Measurements from ENCODE around the gene PDK2.

The PDK2 gene

DNA sequence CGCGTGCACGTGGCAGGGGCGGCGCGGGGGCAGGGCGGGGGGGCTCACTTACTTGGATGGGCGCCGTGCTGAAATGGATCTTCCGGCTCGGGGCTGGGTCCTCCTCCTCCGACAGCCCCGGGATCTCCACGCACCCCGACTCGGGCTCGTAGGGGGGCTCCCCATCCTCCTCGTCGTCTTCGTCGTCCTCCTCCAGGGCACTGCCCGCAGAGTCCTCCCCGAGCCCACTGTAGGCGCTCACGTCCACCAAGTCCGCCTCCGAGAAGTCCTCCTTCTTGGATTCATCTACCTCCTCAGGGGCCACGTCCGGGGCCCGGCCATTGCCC is 53.9 kb downstream of the PDK2 start:
- Histone ChIP-seq H3K36me3 (ENCODE audit: control insufficient read depth, low read length) (peaks cover 53% of the 10 kb centered on the region), H3K27ac (ENCODE audit: low read depth, low read length) (peak overlapping the region; percentile 96), H3F3A (ENCODE audit: control insufficient read depth, insufficient read depth) (peaks cover 9% of the 10 kb centered on the region), H3K9me2 (replicated peaks; ENCODE audit: control insufficient read depth, low read length) (no peaks in the 10 kb centered on the region), H3K4me1 (ENCODE audit: control insufficient read depth, low read length) (peaks cover 57% of the 10 kb centered on the region), H3K4me3 (ENCODE audit: low read length) (peak overlapping the region; percentile 90), H3K4me2 (ENCODE audit: low read length) (peak overlapping the region; percentile 86), H3K79me2 (ENCODE audit: control insufficient read depth, low read length) (peaks cover 71% of the 10 kb centered on the region), H4K20me1 (ENCODE audit: control insufficient read depth, insufficient read depth, low read depth, low read length) (0 out of 2 replicates have a peak, but pooled peaks cover 8% of the 10 kb centered on the region), H3K9me3 (ENCODE audit: control insufficient read depth, insufficient read depth, low read length) (no peaks in the 10 kb centered on the region), H3K27me3 (ENCODE audit: control insufficient read depth, low read length) (no peaks in the 10 kb centered on the region)
- no peak for TF ChIP-seq EZH2phosphoT487 (IDR thresholded peaks at IDR 0.05; ENCODE audit: borderline replicate concordance, low read length)

DNA sequence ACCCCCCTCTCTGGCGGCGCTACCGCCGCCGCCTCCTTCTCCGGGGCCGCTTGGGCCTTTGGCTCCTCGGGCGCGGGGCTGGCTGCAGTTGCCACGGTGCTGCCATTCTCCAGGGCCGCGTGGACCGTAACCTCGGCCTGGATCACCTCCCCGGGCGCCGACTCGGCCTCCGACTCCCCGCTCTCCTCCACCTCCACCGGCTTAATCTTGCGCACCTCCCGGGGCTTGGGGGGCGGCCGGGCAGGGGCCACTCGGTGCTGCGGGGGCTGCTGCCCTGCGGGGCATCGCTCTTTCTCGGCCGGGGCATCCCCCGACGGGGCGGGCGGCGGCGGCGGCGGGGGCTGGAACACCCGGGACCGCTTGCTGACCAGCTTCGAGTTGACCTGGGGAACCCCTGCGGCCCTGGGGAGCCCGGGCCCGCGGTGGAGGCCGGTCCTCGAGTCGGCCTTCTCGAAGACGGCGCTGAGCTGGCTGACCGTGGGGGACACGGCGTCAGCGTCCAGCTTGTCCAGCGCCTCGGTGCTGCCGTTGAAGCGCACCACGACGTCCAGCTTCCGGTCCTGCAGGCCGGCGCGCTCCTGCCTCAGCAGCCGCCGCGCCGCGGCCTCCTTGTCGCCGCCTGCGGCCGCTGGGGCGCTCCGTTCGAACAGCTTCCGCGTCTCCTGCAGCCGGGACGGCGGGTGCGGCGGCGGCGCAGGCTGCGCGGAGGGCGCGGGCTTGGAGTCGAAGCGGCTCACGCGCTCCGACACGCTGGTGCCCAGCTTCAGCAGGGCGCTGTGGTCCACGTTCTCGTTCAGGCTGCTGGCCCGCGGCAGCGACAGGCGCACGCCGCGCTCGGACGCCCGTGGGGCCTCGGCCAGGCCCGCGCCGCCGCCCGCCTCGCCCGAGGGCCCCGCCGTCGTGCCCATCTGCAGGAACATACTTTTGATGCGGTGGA is 54.5 kb downstream of the PDK2 start:
- Histone ChIP-seq H3K9me2 (replicated peaks; ENCODE audit: control insufficient read depth, low read length) (no peaks in the 10 kb centered on the region), H3K4me1 (ENCODE audit: control insufficient read depth, low read length) (peaks cover 57% of the 10 kb centered on the region), H3K27ac (ENCODE audit: low read depth, low read length) (peak overlapping the region; percentile 96), H3K36me3 (ENCODE audit: control insufficient read depth, low read length) (peaks cover 47% of the 10 kb centered on the region), H3K9me3 (ENCODE audit: control insufficient read depth, insufficient read depth, low read length) (no peaks in the 10 kb centered on the region), H4K20me1 (ENCODE audit: control insufficient read depth, insufficient read depth, low read depth, low read length) (0 out of 2 replicates have a peak, but pooled peaks cover 8% of the 10 kb centered on the region), H3K4me3 (ENCODE audit: low read length) (peak overlapping the region; percentile 90), H3K27me3 (ENCODE audit: control insufficient read depth, low read length) (no peaks in the 10 kb centered on the region), H3F3A (ENCODE audit: control insufficient read depth, insufficient read depth) (peaks cover 12% of the 10 kb centered on the region), H3K79me2 (ENCODE audit: control insufficient read depth, low read length) (peaks cover 65% of the 10 kb centered on the region), H3K4me2 (ENCODE audit: low read length) (peak overlapping the region; percentile 86)
- TF ChIP-seq EZH2phosphoT487 (IDR thresholded peaks at IDR 0.05; ENCODE audit: borderline replicate concordance, low read length): no peak
- TF ChIP-seq, protein P1, sequence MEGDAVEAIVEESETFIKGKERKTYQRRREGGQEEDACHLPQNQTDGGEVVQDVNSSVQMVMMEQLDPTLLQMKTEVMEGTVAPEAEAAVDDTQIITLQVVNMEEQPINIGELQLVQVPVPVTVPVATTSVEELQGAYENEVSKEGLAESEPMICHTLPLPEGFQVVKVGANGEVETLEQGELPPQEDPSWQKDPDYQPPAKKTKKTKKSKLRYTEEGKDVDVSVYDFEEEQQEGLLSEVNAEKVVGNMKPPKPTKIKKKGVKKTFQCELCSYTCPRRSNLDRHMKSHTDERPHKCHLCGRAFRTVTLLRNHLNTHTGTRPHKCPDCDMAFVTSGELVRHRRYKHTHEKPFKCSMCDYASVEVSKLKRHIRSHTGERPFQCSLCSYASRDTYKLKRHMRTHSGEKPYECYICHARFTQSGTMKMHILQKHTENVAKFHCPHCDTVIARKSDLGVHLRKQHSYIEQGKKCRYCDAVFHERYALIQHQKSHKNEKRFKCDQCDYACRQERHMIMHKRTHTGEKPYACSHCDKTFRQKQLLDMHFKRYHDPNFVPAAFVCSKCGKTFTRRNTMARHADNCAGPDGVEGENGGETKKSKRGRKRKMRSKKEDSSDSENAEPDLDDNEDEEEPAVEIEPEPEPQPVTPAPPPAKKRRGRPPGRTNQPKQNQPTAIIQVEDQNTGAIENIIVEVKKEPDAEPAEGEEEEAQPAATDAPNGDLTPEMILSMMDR (IDR thresholded peaks at IDR 0.05; ENCODE audit: low read depth, low read length, poor library complexity, severe bottlenecking): no peak

DNA sequence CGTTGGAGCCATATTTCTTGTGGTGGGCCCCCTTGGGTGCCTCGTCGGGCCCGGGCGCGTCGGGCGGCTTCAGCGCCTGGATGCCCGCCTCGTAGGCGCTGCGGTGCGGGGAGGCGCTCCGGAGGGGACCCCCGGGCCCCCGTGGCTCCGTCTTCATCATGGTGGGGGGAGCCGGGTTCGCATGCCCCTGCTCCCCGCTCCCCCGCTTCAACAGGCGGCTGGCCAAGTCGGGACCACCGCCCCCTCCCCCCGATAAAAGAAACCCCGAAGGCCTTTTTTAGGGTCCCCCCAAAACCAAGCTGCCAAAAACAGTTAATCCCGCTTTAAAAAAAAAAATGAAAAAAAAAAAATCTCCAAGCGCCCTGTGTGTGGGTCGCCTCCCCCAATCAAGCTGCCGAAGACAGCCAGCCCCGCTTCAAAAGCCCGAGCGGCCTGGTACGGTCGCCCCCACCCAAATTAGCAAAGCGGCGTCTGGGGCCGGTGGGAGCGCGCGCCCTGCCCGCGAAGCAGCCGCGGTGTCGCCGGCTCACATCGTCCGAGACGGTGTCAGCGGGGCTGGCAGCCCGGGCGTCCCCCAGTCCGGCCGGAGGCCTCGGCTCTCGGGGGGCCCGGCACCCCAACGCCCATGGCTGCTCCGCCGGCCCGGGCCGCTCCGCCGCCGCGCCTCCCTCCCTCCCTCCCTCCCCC is 55.3 kb downstream of the PDK2 start, which contains the start of gene PPP1R9B:
Gene PPP1R9B (minus strand): TSS at position 324 of the 687 bp plus-strand sequence. CDS start 164 bp downstream, at position 160.
- no peaks in the 10 kb centered on the region for H3K9me3 ChIP-seq (ENCODE audit: control insufficient read depth, insufficient read depth, low read length)
- peaks cover 57% of the 10 kb centered on the region for H3K79me2 ChIP-seq (ENCODE audit: control insufficient read depth, low read length)
- H3K27ac ChIP-seq (ENCODE audit: low read depth, low read length): peak within 1 kb of the TSS; percentile 96
- H4K20me1 ChIP-seq (ENCODE audit: control insufficient read depth, insufficient read depth, low read depth, low read length): 0 out of 2 replicates have a peak, but pooled peaks cover 8% of the 10 kb centered on the region
- H3K4me1 ChIP-seq (ENCODE audit: control insufficient read depth, low read length): peaks cover 57% of the 10 kb centered on the region
- H3K9me2 ChIP-seq (replicated peaks; ENCODE audit: control insufficient read depth, low read length): no peaks in the 10 kb centered on the region
- H3K36me3 ChIP-seq (ENCODE audit: control insufficient read depth, low read length): peaks cover 39% of the 10 kb centered on the region
- H3K27me3 ChIP-seq (ENCODE audit: control insufficient read depth, low read length): no peaks in the 10 kb centered on the region
- peak within 1 kb of the TSS; percentile 99 for H3K4me2 ChIP-seq (ENCODE audit: low read length)
- H3F3A ChIP-seq (ENCODE audit: control insufficient read depth, insufficient read depth): peaks cover 12% of the 10 kb centered on the region
- TF ChIP-seq, protein P1 (IDR thresholded peaks at IDR 0.05; ENCODE audit: low read depth, low read length, poor library complexity, severe bottlenecking): no peak
- TF ChIP-seq EZH2phosphoT487 (IDR thresholded peaks at IDR 0.05; ENCODE audit: borderline replicate concordance, low read length): no peak
- H3K4me3 ChIP-seq (ENCODE audit: low read length): peak within 1 kb of the TSS; percentile 90
